Breast epithelium (tissue), 4 donors: ENCODE data around the gene TSNAXIP1. TPM values are rescaled to one million over a fixed set of nuclear protein-coding genes. Genes with fewer than 3 reads are reported as not detected.
"Not testable (repeated sequence)": the region's sequence is repeated elsewhere in the genome, so short reads cannot be mapped to it uniquely, and the experiment has no call there.

ENCODE experiments used
- DNase-seq, 2 donors: peaks; one replicate each; pipeline ENCODE4 v3.0.0-alpha.2; 2019; ENCODE audit warnings: low spot score in 2 of 2
- H3K27ac ChIP-seq, 2 donors: fragments of 200-600 bp; sonication (generic) in 1 of 2; one replicate each; pipeline ENCODE4 v1.5.1; 2016 to 2019; ENCODE audit warnings: mild to moderate bottlenecking in 1 of 2
- H3K27me3 ChIP-seq, 2 donors: fragments of 200-600 bp; sonication (generic) in 1 of 2; one replicate each; pipeline versions ENCODE4 v1.5.1 to v1.6.0; 2017 to 2019; ENCODE audit warnings: control low read depth in 1 of 2, mild to moderate bottlenecking in 1 of 2
- H3K36me3 ChIP-seq: fragments of 200-600 bp; one replicate; pipeline ENCODE4 v1.5.1; 2019
- H3K4me1 ChIP-seq, 2 donors: fragments of 200-600 bp; sonication (generic); one replicate each; pipeline ENCODE4 v1.5.1; 2016 to 2019; ENCODE audit warnings: control low read depth in 1 of 2
- H3K4me3 ChIP-seq, 3 donors: fragments of 200-600 bp; sonication (generic); 1 replicate in 2 of 3; 2 replicates in 1 of 3; pipeline ENCODE4 v1.5.1; 2016 to 2019; ENCODE audit warnings: mild to moderate bottlenecking in 3 of 3, moderate library complexity in 2 of 3
- H3K9me3 ChIP-seq, 2 donors: fragments of 200-600 bp; sonication (generic) in 1 of 2; one replicate each; pipeline ENCODE4 v1.5.1; 2016 to 2019; ENCODE audit warnings: control low read depth in 1 of 2
- POLR2A ChIP-seq: fragments of 450-650 bp; IDR thresholded peaks from one replicate; pipeline ENCODE4 v1.6.1; 2016; ENCODE audit warnings: antibody characterized with exemption, mild to moderate bottlenecking, moderate library complexity
- POLR2AphosphoS5 ChIP-seq, 3 donors: sonication (generic); formaldehyde crosslinking; IDR thresholded peaks; one replicate each; pipeline ENCODE4 v1.6.1; 2017; ENCODE audit warnings: antibody characterized with exemption in 3 of 3
- intact Hi-C: fragments of 100-400 bp; cut with DNase I; formaldehyde crosslinking; loops from one replicate; pipeline ENCODE4 v1.15.1; 2023; ENCODE audit warnings: low total_unique reads
- total RNA-seq, 3 donors: library from RNA; depleted of rRNA; stranded (reverse); fragments of >200 nt; gene quantifications; one replicate each; pipeline ENCODE4 v1.1.0, GENCODE V29; 2016
- TF ChIP-seq, protein P1 (sequence below), 3 donors: fragments of 450-650 bp; IDR thresholded peaks; one replicate each; pipeline ENCODE4 v1.5.1; 2016 to 2017; ENCODE audit warnings: antibody characterized with exemption in 3 of 3, mild to moderate bottlenecking in 3 of 3, moderate library complexity in 3 of 3

TSNAXIP1 gene
- total RNA-seq, 3 donors from 2014 or later = 1.1 to 4.2 (median 3.9) TPM

DNA sequence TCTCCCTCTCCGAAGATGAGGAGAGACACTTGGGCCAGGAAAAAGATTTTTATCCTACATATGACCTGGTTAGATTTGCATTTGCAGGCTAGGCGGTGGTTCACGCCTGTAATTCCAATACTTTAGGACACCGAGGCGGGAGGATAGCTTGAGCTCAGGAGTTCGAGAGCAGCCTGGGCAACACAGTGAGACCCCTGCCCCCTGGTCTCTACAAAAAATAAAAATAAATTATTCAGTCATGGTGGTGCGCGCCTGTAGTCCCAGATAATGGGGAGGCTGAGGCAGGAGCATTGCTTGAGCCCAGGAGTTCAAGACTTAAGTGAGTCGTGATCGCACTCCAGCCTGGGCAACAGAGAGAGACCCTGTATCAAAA lies 27.5 kb downstream of the TSNAXIP1 start:
- H3K27ac ChIP-seq = peak overlapping the region; percentile 72
- TF ChIP-seq, protein P1, sequence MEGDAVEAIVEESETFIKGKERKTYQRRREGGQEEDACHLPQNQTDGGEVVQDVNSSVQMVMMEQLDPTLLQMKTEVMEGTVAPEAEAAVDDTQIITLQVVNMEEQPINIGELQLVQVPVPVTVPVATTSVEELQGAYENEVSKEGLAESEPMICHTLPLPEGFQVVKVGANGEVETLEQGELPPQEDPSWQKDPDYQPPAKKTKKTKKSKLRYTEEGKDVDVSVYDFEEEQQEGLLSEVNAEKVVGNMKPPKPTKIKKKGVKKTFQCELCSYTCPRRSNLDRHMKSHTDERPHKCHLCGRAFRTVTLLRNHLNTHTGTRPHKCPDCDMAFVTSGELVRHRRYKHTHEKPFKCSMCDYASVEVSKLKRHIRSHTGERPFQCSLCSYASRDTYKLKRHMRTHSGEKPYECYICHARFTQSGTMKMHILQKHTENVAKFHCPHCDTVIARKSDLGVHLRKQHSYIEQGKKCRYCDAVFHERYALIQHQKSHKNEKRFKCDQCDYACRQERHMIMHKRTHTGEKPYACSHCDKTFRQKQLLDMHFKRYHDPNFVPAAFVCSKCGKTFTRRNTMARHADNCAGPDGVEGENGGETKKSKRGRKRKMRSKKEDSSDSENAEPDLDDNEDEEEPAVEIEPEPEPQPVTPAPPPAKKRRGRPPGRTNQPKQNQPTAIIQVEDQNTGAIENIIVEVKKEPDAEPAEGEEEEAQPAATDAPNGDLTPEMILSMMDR (IDR thresholded peaks at IDR 0.05) = no peak
- TF ChIP-seq POLR2A (no peak), POLR2AphosphoS5 (IDR thresholded peaks at IDR 0.05) (no peak)
- no peak for DNase-seq
- H3K4me3 ChIP-seq = peak overlapping the region; percentile 83 to 92 (median 90)
- H3K27me3 ChIP-seq = no peaks in the 10 kb centered on the region
- no peaks in the 10 kb centered on the region for H3K36me3 ChIP-seq
- peaks cover 0 to 5% of the 10 kb centered on the region in 2 donors for H3K4me1 ChIP-seq
- intact Hi-C loops = no loop called here
- no peaks in the 10 kb centered on the region for H3K9me3 ChIP-seq

DNA sequence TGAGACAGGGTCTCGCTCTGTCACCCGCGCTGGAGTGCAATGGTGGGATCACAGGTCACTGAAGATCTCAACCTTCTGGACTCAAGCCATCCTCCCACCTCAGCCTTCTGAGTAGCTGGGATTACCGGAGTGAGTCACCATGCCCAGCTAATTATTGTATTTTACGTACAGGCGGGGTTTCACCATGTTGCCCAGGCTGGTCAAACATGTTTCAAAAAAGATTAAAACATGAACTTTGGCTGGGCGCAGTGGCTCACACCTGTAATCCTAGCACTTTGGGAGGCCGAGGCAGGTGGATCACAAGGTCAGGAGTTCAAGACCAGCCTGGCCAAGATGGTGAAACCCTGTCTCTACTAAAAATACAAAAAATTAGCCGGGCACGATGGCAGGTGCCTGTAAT lies 30.5 kb downstream of the TSNAXIP1 start:
- H3K4me3 ChIP-seq, H3K36me3 ChIP-seq, H3K9me3 ChIP-seq, H3K27me3 ChIP-seq, H3K27ac ChIP-seq, intact Hi-C loops, DNase-seq, H3K4me1 ChIP-seq: not testable (repeated sequence)

DNA sequence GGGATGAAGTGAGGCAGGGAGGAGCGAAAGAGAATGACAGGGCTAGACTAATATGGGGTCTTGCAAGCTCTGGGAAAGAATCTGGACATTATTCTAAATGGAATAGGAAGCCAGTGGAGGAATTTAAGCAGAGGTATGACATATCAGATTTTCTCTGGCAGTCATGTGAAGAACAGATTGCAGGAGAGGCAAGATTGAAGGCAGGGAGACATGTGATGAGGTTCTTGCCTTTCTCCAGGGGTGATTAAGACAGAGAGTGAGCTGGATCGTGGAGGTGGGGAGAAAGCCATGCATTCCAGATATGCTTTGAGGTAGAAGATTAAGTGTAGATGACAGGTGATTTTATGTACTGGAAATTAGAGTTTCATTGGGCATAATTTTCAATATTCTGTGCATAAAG lies 31.1 kb downstream of the TSNAXIP1 start:
- Histone ChIP-seq H3K36me3 (no peaks in the 10 kb centered on the region), H3K9me3 (no peaks in the 10 kb centered on the region), H3K4me1 (peaks cover 5% of the 10 kb centered on the region in 2 donors), H3K27me3 (no peaks in the 10 kb centered on the region), H3K27ac (no peak overlapping the region), H3K4me3 (no peak overlapping the region)
- no peak for TF ChIP-seq POLR2AphosphoS5 (IDR thresholded peaks at IDR 0.05)
- TF ChIP-seq, protein P1 (IDR thresholded peaks at IDR 0.05) = no peak
- no peak for TF ChIP-seq POLR2A
- no peak for DNase-seq
- intact Hi-C loops = no loop called here

GRCh38 chr16:67841198-67841815 lies 34.6 kb downstream of the TSNAXIP1 start:
- TF ChIP-seq POLR2AphosphoS5 (IDR thresholded peaks at IDR 0.05) = no peak
- TF ChIP-seq, protein P1 (IDR thresholded peaks at IDR 0.05) = no peak
- TF ChIP-seq POLR2A = no peak
- Histone ChIP-seq H3K27ac (peak overlapping the region; percentile 99 to 100), H3K4me3 (peak overlapping the region; percentile 82 to 96 (median 84)), H3K27me3 (no peaks in the 10 kb centered on the region), H3K36me3 (no peaks in the 10 kb centered on the region), H3K9me3 (no peaks in the 10 kb centered on the region), H3K4me1 (peaks cover 21 to 31% of the 10 kb centered on the region in 2 donors)
- no peak for DNase-seq
- intact Hi-C loops = no loop called here

DNA sequence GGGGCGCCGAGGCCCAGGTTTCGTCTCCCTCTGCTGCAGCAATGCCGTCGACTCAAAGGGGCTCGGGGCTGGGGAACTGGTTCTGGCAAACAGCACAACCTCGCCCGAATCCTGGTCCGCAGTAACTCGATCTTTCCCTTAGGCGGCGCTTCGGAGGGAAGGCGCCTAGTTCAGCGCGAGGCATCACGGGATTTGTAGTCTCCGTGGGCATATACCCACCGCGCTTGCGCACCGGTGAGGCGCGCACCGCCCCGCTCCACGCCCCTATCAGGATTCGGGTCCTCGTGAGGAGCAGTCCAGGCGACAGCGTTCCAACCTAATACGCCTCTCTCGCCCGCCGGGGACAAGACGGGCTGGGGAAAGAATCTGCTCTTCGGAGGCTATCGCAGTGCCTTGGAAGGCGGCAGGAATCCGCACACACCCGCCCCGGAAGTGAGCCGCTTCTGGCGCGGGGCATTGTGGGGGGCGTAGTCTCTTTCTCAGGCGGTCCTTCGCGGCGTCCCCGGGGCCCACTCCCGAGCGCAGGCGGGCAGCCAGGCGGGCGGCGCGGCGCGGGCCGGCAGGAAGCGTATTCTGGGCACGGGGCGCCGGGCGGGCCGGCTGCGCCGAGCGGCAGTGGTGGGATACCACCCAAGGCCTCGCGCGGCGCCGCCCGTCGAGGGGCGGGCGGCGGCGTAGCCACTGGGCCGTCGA lies 35.3 kb downstream of the TSNAXIP1 start, which contains the start of gene THAP11:
Gene THAP11, plus strand, starts transcription at position 505 of the 693 bp plus-strand sequence. CDS start 235 bp downstream, outside the sequence.
- Histone ChIP-seq H3K27ac (peak within 1 kb of the TSS; percentile 99 to 100), H3K27me3 (no peaks in the 10 kb centered on the region), H3K36me3 (no peaks in the 10 kb centered on the region), H3K9me3 (no peaks in the 10 kb centered on the region), H3K4me3 (peak within 1 kb of the TSS; percentile 82 to 96 (median 84)), H3K4me1 (peaks cover 21 to 31% of the 10 kb centered on the region in 2 donors)
- intact Hi-C loops = no loop called here
- TF ChIP-seq, protein P1 (IDR thresholded peaks at IDR 0.05) = peak; percentile 90 to 95 (median 90)
- TF ChIP-seq POLR2A (no peak), POLR2AphosphoS5 (IDR thresholded peaks at IDR 0.05) (peak; percentile 58 to 83 (median 81))
- peak; percentile 92 to 95 for DNase-seq
